HK-2 (cell line): ENCODE results near the gene PRDM12.

Experiments used
- DNase-seq: peaks from one replicate; pipeline ENCODE4 v3.0.0-alpha.2; 2018; ENCODE audit not compliant: unreplicated experiment

Gene PRDM12

GRCh38 chr9:130635721-130636647 lies 28.4 kb upstream of the PRDM12 start:
- no peak for DNase-seq

GRCh38 chr9:130636648-130637020 lies 27.8 kb upstream of the PRDM12 start:
- no peak for DNase-seq

- no peak for DNase-seq
Measured at GRCh38 chr9:130638284-130639123, 25.9 kb upstream of the PRDM12 start.

GRCh38 chr9:130639124-130639765 lies 25.1 kb upstream of the PRDM12 start:
- DNase-seq: no peak

GRCh38 chr9:130639866-130640555 lies 24.4 kb upstream of the PRDM12 start:
- no peak for DNase-seq

- no peak for DNase-seq
Measured at GRCh38 chr9:130640681-130641080, 23.7 kb upstream of the PRDM12 start.

GRCh38 chr9:130642926-130643325 lies 21.5 kb upstream of the PRDM12 start:
- DNase-seq: no peak

GRCh38 chr9:130651221-130651620 lies 13.2 kb upstream of the PRDM12 start:
- no peak for DNase-seq

- no peak for DNase-seq
Measured at GRCh38 chr9:130651752-130652151, 12.6 kb upstream of the PRDM12 start.

- no peak for DNase-seq
Measured at GRCh38 chr9:130654879-130655278, 9.5 kb upstream of the PRDM12 start.

GRCh38 chr9:130658893-130659698 lies 5.3 kb upstream of the PRDM12 start:
- no peak for DNase-seq

GRCh38 chr9:130659699-130660248 lies 4.6 kb upstream of the PRDM12 start:
- DNase-seq: no peak

GRCh38 chr9:130660326-130660682 lies 4.1 kb upstream of the PRDM12 start:
- DNase-seq: no peak

- no peak for DNase-seq
Measured at GRCh38 chr9:130660683-130661450, 3.5 kb upstream of the PRDM12 start.

- no peak for DNase-seq
Measured at GRCh38 chr9:130661451-130662098, 2.8 kb upstream of the PRDM12 start.

- no peak for DNase-seq
Measured at GRCh38 chr9:130662099-130662969, 2.1 kb upstream of the PRDM12 start.

- no peak for DNase-seq
Measured at GRCh38 chr9:130662970-130663257, 1.5 kb upstream of the PRDM12 start.

GRCh38 chr9:130663258-130663976 lies 977 bp upstream of the PRDM12 start:
- DNase-seq: no peak
